HCT116 (cell line): ENCODE measurements around the gene ICA1. TPM values are rescaled to one million over a fixed set of nuclear protein-coding genes. Genes with fewer than 3 reads are reported as not detected.

Source experiments
- ATAC-seq: fragments of 200-7000 bp; cut with Tn5 transposase; 2 replicates; pipeline ENCODE4 v1.9.1; 2020; ENCODE audit warnings: mild to moderate bottlenecking, moderate library complexity
- BruUV-seq: library from RNA; stranded (reverse); fragments of 400-500 nt; replicated peaks from 2 replicates; lab custom pipeline; 2021; lab: Mats Ljungman, UMichigan
- CTCF ChIA-PET: fragments of 300-600 bp; sonication (Branson Sonifier 250); formaldehyde crosslinking; loops from one replicate; lab custom pipeline; 2021; ENCODE audit warnings: antibody characterized with exemption; lab: Charles Lee
- POLR2A ChIA-PET: fragments of 300-600, 350-600 bp; sonication (Branson Sonifier 250); formaldehyde crosslinking; loops from one replicate; lab custom pipeline; 2021; ENCODE audit warnings: antibody characterized with exemption; lab: Charles Lee
- RAD21 ChIA-PET, 2 experiments: fragments of 300-600 bp; sonication (Branson Sonifier 250); formaldehyde crosslinking; loops; one replicate each; lab custom pipeline; 2023; ENCODE audit warnings: low total read pairs in 2 of 2; ENCODE audit not compliant: uncharacterized antibody in 2 of 2, unreplicated experiment in 2 of 2, low non-redundant PET in 1 of 2; lab: Charles Lee
- DNase-seq: peaks from one replicate; pipeline ENCODE4 v3.0.0-alpha.2; 2010; ENCODE audit warnings: low read depth, low spot score
- H2AFZ ChIP-seq: fragments of 200-600 bp; shearing (Covaris generic), sonication (generic); 2 replicates; pipeline ENCODE4 v1.6.1; 2017; ENCODE audit warnings: low read depth, mixed run types, mixed read lengths, antibody characterized with exemption, low read length; ENCODE audit not compliant: poor library complexity, severe bottlenecking
- H3K27ac ChIP-seq: 2 replicates; pipeline ENCODE4 v1.5.1; 2012; ENCODE audit warnings: low read depth, low read length
- H3K27me3 ChIP-seq: fragments of 200-600 bp; sonication (generic); 2 replicates; pipeline ENCODE4 v1.6.1; 2016; ENCODE audit warnings: mixed run types, low read length, mixed read lengths; ENCODE audit not compliant: insufficient read depth
- H3K36me3 ChIP-seq, 2 experiments: fragments of 200-500 bp in 1 of 2; fragments of 200-600 bp in 1 of 2; sonication (Bioruptor generic) in 1 of 2; sonication (generic) in 1 of 2; 2 replicates each; pipeline versions ENCODE4 v1.5.1 to v1.6.1; 2014 to 2016; ENCODE audit warnings: low read length in 2 of 2, inconsistent platforms in 1 of 2, mixed read lengths in 1 of 2, mixed run types in 1 of 2; ENCODE audit not compliant: insufficient read depth in 2 of 2, control insufficient read depth in 1 of 2
- H3K4me1 ChIP-seq, 2 experiments: fragments of 200-600 bp in 1 of 2; sonication (generic) in 1 of 2; 2 replicates each; pipeline versions ENCODE4 v1.5.1 to v1.6.1; 2012 to 2017; ENCODE audit warnings: low read length in 2 of 2, inconsistent platforms in 1 of 2, mild to moderate bottlenecking in 1 of 2, mixed read lengths in 1 of 2, mixed run types in 1 of 2, moderate library complexity in 1 of 2; ENCODE audit not compliant: insufficient read depth in 2 of 2, control insufficient read depth in 1 of 2
- H3K4me2 ChIP-seq: fragments of 200-600 bp; sonication (generic); 2 replicates; pipeline ENCODE4 v1.6.1; 2017; ENCODE audit warnings: mixed run types, low read length, mixed read lengths
- H3K4me3 ChIP-seq, 2 experiments: fragments of 200-600 bp in 1 of 2; sonication (generic) in 1 of 2; replicated peaks in 1 of 2; 2 replicates each; pipeline ENCODE4 v1.5.1; 2011 to 2016; ENCODE audit warnings: low read length in 2 of 2, control low read depth in 1 of 2, low read depth in 1 of 2, mild to moderate bottlenecking in 1 of 2, mixed read lengths in 1 of 2, mixed run types in 1 of 2
- H3K79me2 ChIP-seq: fragments of 200-600 bp; sonication (generic); 2 replicates; pipeline ENCODE4 v1.6.1; 2017; ENCODE audit warnings: mild to moderate bottlenecking, mixed run types, low read length, moderate library complexity, mixed read lengths; ENCODE audit not compliant: insufficient read depth
- H3K9ac ChIP-seq: fragments of 200-600 bp; sonication (generic); 2 replicates; pipeline ENCODE4 v1.6.1; 2016; ENCODE audit warnings: low read length, mixed read lengths
- H3K9me2 ChIP-seq: fragments of 200-600 bp; sonication (generic), shearing (Covaris generic); 2 replicates; pipeline ENCODE4 v1.6.1; 2017; ENCODE audit warnings: mixed run types, mild to moderate bottlenecking, moderate library complexity; ENCODE audit not compliant: insufficient read depth
- H3K9me3 ChIP-seq, 2 experiments: fragments of 200-500 bp in 1 of 2; fragments of 200-600 bp in 1 of 2; sonication (Bioruptor generic) in 1 of 2; sonication (generic) in 1 of 2; 2 replicates each; pipeline ENCODE4 v1.6.1; 2014 to 2017; ENCODE audit warnings: low read length in 2 of 2, mixed read lengths in 2 of 2, inconsistent platforms in 1 of 2, low read depth in 1 of 2, mild to moderate bottlenecking in 1 of 2, mixed run types in 1 of 2, moderate library complexity in 1 of 2; ENCODE audit not compliant: control insufficient read depth in 1 of 2, insufficient read depth in 1 of 2
- H4K20me1 ChIP-seq: fragments of 200-600 bp; sonication (generic), shearing (Covaris generic); 2 replicates; pipeline ENCODE4 v1.6.1; 2017; ENCODE audit warnings: mixed run types, mild to moderate bottlenecking, moderate library complexity; ENCODE audit not compliant: insufficient read depth
- ATF3 ChIP-seq: IDR thresholded peaks from 2 replicates; pipeline ENCODE4 v1.6.1; 2012
- CBX3 ChIP-seq: IDR thresholded peaks from 2 replicates; pipeline ENCODE4 v1.6.1; 2012; ENCODE audit warnings: low read depth
- CEBPB ChIP-seq: IDR thresholded peaks from 2 replicates; pipeline ENCODE4 v1.6.1; 2012; ENCODE audit warnings: low read depth
- EGR1 ChIP-seq: IDR thresholded peaks from 2 replicates; pipeline ENCODE4 v1.6.1; 2012; ENCODE audit warnings: low read depth
- EZH2 ChIP-seq: fragments of 200-600 bp; sonication (generic); IDR thresholded peaks from 2 replicates; pipeline ENCODE4 v1.6.1; 2017; ENCODE audit warnings: antibody characterized with exemption, mixed run types
- EZH2phosphoT487 ChIP-seq: fragments of 200-600 bp; IDR thresholded peaks from 2 replicates; pipeline ENCODE4 v1.6.1; 2018; ENCODE audit warnings: antibody characterized with exemption, borderline replicate concordance
- FOSL1 ChIP-seq: IDR thresholded peaks from 2 replicates; pipeline ENCODE4 v1.6.1; 2012; ENCODE audit warnings: low read depth
- JUND ChIP-seq: IDR thresholded peaks from 2 replicates; pipeline ENCODE4 v1.6.1; 2012
- MAX ChIP-seq: IDR thresholded peaks from 2 replicates; pipeline ENCODE4 v1.6.1; 2012
- POLR2A ChIP-seq: IDR thresholded peaks from 2 replicates; pipeline ENCODE4 v1.7.0; 2011; ENCODE audit warnings: borderline replicate concordance; ENCODE audit not compliant: insufficient read depth, insufficient read length; ENCODE audit errors: extremely low read depth
- REST ChIP-seq: IDR thresholded peaks from 2 replicates; pipeline ENCODE4 v1.6.1; 2012; ENCODE audit warnings: low read depth
- SIN3A ChIP-seq: IDR thresholded peaks from 2 replicates; pipeline ENCODE4 v1.6.1; 2012; ENCODE audit warnings: low read depth
- SP1 ChIP-seq: IDR thresholded peaks from 2 replicates; pipeline ENCODE4 v1.6.1; 2012; ENCODE audit warnings: low read depth
- TCF7L2 ChIP-seq: IDR thresholded peaks from 2 replicates; pipeline ENCODE4 v1.7.0; 2011; ENCODE audit warnings: borderline replicate concordance, inconsistent platforms; ENCODE audit not compliant: insufficient read depth, insufficient read length; ENCODE audit errors: extremely low read depth
- YY1 ChIP-seq: IDR thresholded peaks from 2 replicates; pipeline ENCODE4 v1.6.1; 2011; ENCODE audit warnings: low read length, low read depth, moderate library complexity, mild to moderate bottlenecking; ENCODE audit not compliant: insufficient replicate concordance; ENCODE audit errors: extremely low read depth
- ZBTB33 ChIP-seq: IDR thresholded peaks from 2 replicates; pipeline ENCODE4 v1.6.1; 2011; ENCODE audit warnings: mild to moderate bottlenecking, low read length, moderate library complexity; ENCODE audit not compliant: insufficient replicate concordance; ENCODE audit errors: extremely low read depth
- ZFX ChIP-seq: fragments of 450-650 bp; IDR thresholded peaks from 2 replicates; pipeline ENCODE4 v1.6.1; 2017
- ZNF274 ChIP-seq: fragments of 200-500 bp; sonication (Bioruptor generic); IDR thresholded peaks from 2 replicates; pipeline ENCODE4 v1.6.1; 2014; ENCODE audit warnings: mild to moderate bottlenecking, low read depth, low read length, inconsistent platforms
- intact Hi-C: fragments of 100-400 bp; cut with micrococcal nuclease; formaldehyde crosslinking; loops from 2 replicates; pipeline ENCODE4 v1.10.0; 2022
- total RNA-seq: library from RNA; stranded (reverse); gene quantifications from one replicate; pipeline ENCODE4 v1.2.1, GENCODE V29; 2021; ENCODE audit not compliant: unreplicated experiment

Gene ICA1
- total RNA-seq, 1 experiment from 2014 or later = 16.4 TPM

- no peaks in the 10 kb centered on the region for H3K79me2 ChIP-seq
- RAD21 ChIA-PET = no interaction called here
- no peak for DNase-seq
- no peak overlapping the region for H2AFZ ChIP-seq
- CTCF ChIA-PET = no interaction called here
- no peaks in the 10 kb centered on the region; a peak in 1 of 4 replicates for H3K4me1 ChIP-seq
- BruUV-seq = no TSS peak
- H3K9me2 ChIP-seq = no peaks in the 10 kb centered on the region
- H4K20me1 ChIP-seq = no peaks in the 10 kb centered on the region
- POLR2A ChIA-PET = no interaction called here
- no peaks in the 10 kb centered on the region for H3K9me3 ChIP-seq
- no peak overlapping the region for H3K27ac ChIP-seq
- intact Hi-C loops = no loop called here
- TF ChIP-seq MAX = no peak
- no peak for TF ChIP-seq SIN3A
- no peak for TF ChIP-seq POLR2A
- TF ChIP-seq ZFX = no peak
- no peak for TF ChIP-seq CEBPB
- no peak for TF ChIP-seq ATF3
- no peak for TF ChIP-seq EZH2
- no peak for TF ChIP-seq SP1
- no peak for TF ChIP-seq JUND
- no peak for TF ChIP-seq EGR1
- no peak for TF ChIP-seq FOSL1
- TF ChIP-seq CBX3 = no peak
- TF ChIP-seq REST = no peak
- TF ChIP-seq ZNF274 = no peak
- no peak for TF ChIP-seq TCF7L2
- no peak for TF ChIP-seq YY1
- no peak for TF ChIP-seq EZH2phosphoT487
- TF ChIP-seq ZBTB33 = no peak
- no peak overlapping the region for H3K4me2 ChIP-seq
- ATAC-seq = no peak
- no peaks in the 10 kb centered on the region for H3K27me3 ChIP-seq
- no peaks in the 10 kb centered on the region for H3K36me3 ChIP-seq
- no peak overlapping the region for H3K9ac ChIP-seq
- no peak overlapping the region for H3K4me3 ChIP-seq
These were observed 7.8 kb downstream of the ICA1 start for GRCh38 chr7:8254215-8254614.
